K562 (cell line): ENCODE measurements around the gene ARHGEF40. TPM values are rescaled to one million over a fixed set of nuclear protein-coding genes. Genes with fewer than 3 reads are reported as not detected.

Experiments used
- ATAC-seq: fragments of 200-7000 bp; cut with Tn5 transposase; 3 replicates; pipeline ENCODE4 v1.9.1; 2020; ENCODE audit warnings: moderate library complexity
- BruUV-seq: library from RNA; stranded (reverse); fragments of 400-500 nt; replicated peaks from 2 replicates; lab custom pipeline; 2021; lab: Mats Ljungman, UMichigan
- CTCF ChIA-PET: fragments of 300-600 bp; formaldehyde crosslinking; extraction: SDS; loops from one replicate; lab custom pipeline; 2021; ENCODE audit warnings: low intra/inter-chr PET ratio; lab: Yijun Ruan, JAX
- POLR2A ChIA-PET: fragments of 300-600, 350-650 bp; sonication (Branson Sonifier 250); formaldehyde crosslinking; extraction: SDS; loops from one replicate; lab custom pipeline; 2021; ENCODE audit warnings: antibody characterized with exemption, inconsistent platforms; lab: Yijun Ruan, JAX
- DNase-seq, 4 experiments: peaks; one replicate each; pipeline versions ENCODE4 v3.0.0 to v3.0.0-alpha.2; 2011 to 2018; ENCODE audit warnings: low spot score in 3 of 4, mixed read lengths in 3 of 4; ENCODE audit errors: extremely low read depth in 1 of 4
- FAIRE-seq: peaks from 2 replicates; lab custom pipeline; 2011; peaks lifted over from hg19 to GRCh38; lab: Jason Lieb, UNC
- H2AFZ ChIP-seq: 2 replicates; pipeline ENCODE4 v1.6.0; 2011; ENCODE audit warnings: low read depth, low read length, control low read depth, inconsistent platforms
- H3K27ac ChIP-seq: fragments of 200-600 bp; 3 replicates; pipeline ENCODE4 v1.8.0; 2011; ENCODE audit warnings: low read depth, mild to moderate bottlenecking, control low read depth, inconsistent platforms, low read length, moderate library complexity, mixed read lengths; ENCODE audit errors: extremely low read depth
- H3K27me3 ChIP-seq, 2 experiments: fragments of 300-600 bp in 1 of 2; 2 replicates in 1 of 2; 3 replicates in 1 of 2; pipeline versions ENCODE4 v1.6.0 to v1.8.0; 2011; ENCODE audit warnings: inconsistent platforms in 2 of 2, low read length in 2 of 2, mild to moderate bottlenecking in 1 of 2, mixed read lengths in 1 of 2, moderate library complexity in 1 of 2; ENCODE audit not compliant: control insufficient read depth in 2 of 2, insufficient read depth in 2 of 2
- H3K36me3 ChIP-seq: fragments of 300-600 bp; 3 replicates; pipeline ENCODE4 v1.8.0; 2011; ENCODE audit warnings: mild to moderate bottlenecking, low read length, inconsistent platforms; ENCODE audit not compliant: control insufficient read depth, insufficient read depth
- H3K4me1 ChIP-seq, 2 experiments: fragments of 200-600 bp in 1 of 2; replicated peaks in 1 of 2; 2 replicates in 1 of 2; 3 replicates in 1 of 2; pipeline versions ENCODE4 v1.5.1 to v1.8.0; 2011; ENCODE audit warnings: inconsistent platforms in 2 of 2, low read length in 2 of 2, mild to moderate bottlenecking in 1 of 2, mixed read lengths in 1 of 2, moderate library complexity in 1 of 2; ENCODE audit not compliant: control insufficient read depth in 2 of 2, insufficient read depth in 2 of 2
- H3K4me2 ChIP-seq: 2 replicates; pipeline ENCODE4 v1.6.1; 2011; ENCODE audit warnings: low read length, control low read depth, inconsistent platforms, mixed read lengths; ENCODE audit not compliant: insufficient read depth
- H3K4me3 ChIP-seq: fragments of 200-600 bp; sonication (generic), shearing (Covaris generic); 2 replicates; pipeline ENCODE4 v1.5.1; 2016; ENCODE audit warnings: control low read depth, inconsistent platforms
- H3K79me2 ChIP-seq: fragments of 200-600 bp; 3 replicates; pipeline ENCODE4 v1.8.0; 2011; ENCODE audit warnings: low read length, inconsistent platforms; ENCODE audit not compliant: control insufficient read depth, insufficient read depth
- H3K9ac ChIP-seq, 2 experiments: 2 replicates each; pipeline versions ENCODE4 v1.6.0 to v1.6.1; 2011; ENCODE audit warnings: low read depth in 2 of 2, low read length in 2 of 2, control low read depth in 1 of 2, inconsistent platforms in 1 of 2, mild to moderate bottlenecking in 1 of 2, mixed read lengths in 1 of 2; ENCODE audit not compliant: insufficient read depth in 1 of 2
- H3K9me1 ChIP-seq: one replicate; pipeline ENCODE4 v1.6.0; 2011; ENCODE audit warnings: inconsistent platforms, mild to moderate bottlenecking, low read length, moderate library complexity; ENCODE audit not compliant: control insufficient read depth, insufficient read depth
- H3K9me3 ChIP-seq: replicated peaks from 2 replicates; pipeline ENCODE4 v1.5.1; 2011; ENCODE audit warnings: low read depth, low read length, inconsistent platforms; ENCODE audit not compliant: control insufficient read depth, insufficient read depth
- H4K20me1 ChIP-seq: replicated peaks from 2 replicates; pipeline ENCODE4 v1.6.1; 2011; ENCODE audit warnings: low read length, inconsistent platforms, mixed read lengths; ENCODE audit not compliant: control insufficient read depth, insufficient read depth
- MAFK ChIP-seq: IDR thresholded peaks from 2 replicates; pipeline ENCODE4 v1.6.1; 2011; ENCODE audit warnings: low read length, improper control_type of control experiment
- NFYB ChIP-seq: IDR thresholded peaks from 2 replicates; pipeline ENCODE4 v1.6.1; 2011; ENCODE audit warnings: mild to moderate bottlenecking, moderate library complexity; ENCODE audit not compliant: insufficient read length; ENCODE audit errors: extremely low read depth
- ZNF589 ChIP-seq: fragments of 200-800 bp; sonication (Bioruptor generic); IDR thresholded peaks from 2 replicates; pipeline ENCODE4 v1.6.1; 2016; ENCODE audit warnings: low read depth, missing genetic modification characterization, missing compliant biosample characterization
- WGBS: fragments of 100-300 bp; shearing (Covaris generic); methylation state at CpG from one replicate; pipeline ENCODE4 v1.1.6; 2016; ENCODE audit warnings: low coverage, mixed read lengths; ENCODE audit not compliant: insufficient coverage; ENCODE audit errors: missing lambda C conversion rate; 5-methylcytosine and 5-hydroxymethylcytosine counted together
- in situ Hi-C: fragments of 300-500 bp; cut with MboI; formaldehyde crosslinking; loops from 4 replicates; pipeline ENCODE4 v1.15.0; 2018; ENCODE audit warnings: inconsistent platforms, mixed read lengths
- intact Hi-C: fragments of 100-400 bp; cut with micrococcal nuclease; formaldehyde crosslinking; loops from 2 replicates; pipeline ENCODE4 v1.14.2; 2022
- polyA plus RNA-seq, 8 experiments: library from polyadenylated mRNA; depleted of rRNA in 4 of 8; stranded (reverse) in 5 of 8; unstranded in 3 of 8; fragments of >200 nt; fragmentation: Nextera tagmentation in 2 of 8; fragmentation: Illumina TruSeq in 1 of 8; extraction: Ambion mirVana in 2 of 8; extraction: Trizol in 1 of 8; gene quantifications; 2 replicates each; pipeline versions ENCODE4 v1.2.1 to v1.2.3, GENCODE V29; 2011 to 2014; ENCODE audit warnings: inconsistent platforms in 1 of 8, missing spikeins in 1 of 8
- total RNA-seq, 7 experiments: library from RNA; depleted of rRNA in 6 of 7; stranded (reverse); fragments of >200 nt in 6 of 7; fragmentation: Illumina TruSeq in 2 of 7; extraction: Trizol in 2 of 7; gene quantifications; 2 replicates each; pipeline versions ENCODE4 v1.2.1 to v1.2.3, GENCODE V29; 2011 to 2021; ENCODE audit warnings: low replicate concordance in 1 of 7

The ARHGEF40 gene
- total and polyA plus RNA-seq, 9 of the 15 experiments (the other 6 are each of a cell fraction or from before 2014, with no cell fraction given), result 0.42 to 6.3 (median 3.8) TPM

DNA sequence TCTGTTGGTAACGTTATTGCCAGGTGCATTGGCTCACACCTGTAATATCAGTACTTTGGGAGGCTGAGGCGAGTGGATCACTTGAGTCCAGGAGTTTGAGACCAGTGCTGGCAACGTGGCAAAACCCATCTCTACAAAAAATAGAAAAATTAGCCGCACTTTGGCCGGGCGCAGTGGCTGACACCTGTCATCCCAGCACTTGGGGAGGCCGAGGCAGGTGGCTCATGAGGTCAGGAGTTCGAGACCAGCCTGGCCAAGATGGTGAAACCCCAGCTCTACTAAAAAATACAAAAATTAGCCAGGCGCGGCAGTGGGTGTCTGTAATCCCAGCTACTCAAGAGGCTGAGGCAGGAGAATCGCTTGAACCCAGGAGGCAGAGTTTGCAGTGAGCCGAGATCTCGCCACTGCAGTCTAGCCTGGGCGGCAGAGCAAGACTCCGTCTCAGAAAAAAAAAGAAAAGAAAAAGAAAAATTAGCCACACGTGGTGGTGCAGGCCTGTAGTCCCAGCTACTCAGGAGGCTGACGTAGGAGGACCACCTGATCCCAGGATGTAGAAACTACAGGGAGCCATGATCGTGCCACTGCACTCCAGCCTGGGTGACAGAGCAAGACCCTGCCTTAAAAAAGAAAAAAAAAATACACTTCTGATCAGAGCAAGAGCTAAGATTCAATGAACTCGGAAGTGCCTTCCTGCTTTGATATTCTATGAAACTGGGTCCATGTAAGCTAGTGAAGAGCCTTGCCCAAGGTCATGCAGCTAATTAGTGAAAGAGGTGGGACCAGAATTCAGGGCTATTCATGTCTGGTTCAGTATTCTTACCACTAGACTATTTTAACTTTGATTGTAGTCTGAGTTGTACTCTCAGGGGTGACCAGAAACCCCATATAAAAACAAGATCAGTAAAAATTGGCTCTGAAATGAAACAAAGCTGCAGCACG lies 16.7 kb upstream of the ARHGEF40 start (continued):
- no peak for TF ChIP-seq MAFK

DNA sequence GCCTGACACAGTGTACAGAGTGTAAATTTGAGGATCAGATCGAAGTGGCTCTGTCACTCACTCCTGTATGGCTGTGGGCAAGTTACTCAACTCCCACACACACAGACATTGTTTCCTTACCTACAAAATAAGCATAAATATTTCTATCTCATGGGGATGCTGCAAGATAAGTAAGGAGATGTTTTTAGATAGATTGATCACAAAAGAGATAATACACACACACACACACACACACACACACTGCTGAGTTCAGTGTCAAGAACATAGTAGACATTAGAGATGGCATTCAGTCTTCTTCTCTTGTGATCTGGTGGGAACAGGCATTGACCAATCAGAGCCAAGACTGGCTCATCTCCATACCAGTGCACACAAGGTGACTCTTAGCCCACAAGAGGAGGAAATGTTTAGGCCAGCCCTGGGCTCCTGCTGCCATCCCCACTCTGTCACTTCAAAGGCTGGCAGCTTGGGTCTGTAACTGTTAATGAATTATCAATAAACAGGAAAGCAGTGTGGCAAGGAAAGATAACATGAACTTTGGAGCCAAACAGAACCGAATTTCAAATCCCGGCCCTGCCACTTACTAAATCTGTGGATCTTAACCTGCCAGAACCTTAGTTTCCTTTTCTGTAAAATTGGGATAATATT lies 15.9 kb upstream of the ARHGEF40 start:
- H3K27me3 ChIP-seq, result no peaks in the 10 kb centered on the region
- no peak; the same call in 2 of the 3 replicates for ATAC-seq
- H3K79me2 ChIP-seq, result no peaks in the 10 kb centered on the region
- in situ Hi-C loops, result no loop called here
- no peak overlapping the region for H3K4me3 ChIP-seq
- intact Hi-C loops, result no loop called here
- H2AFZ ChIP-seq, result no peak overlapping the region
- H3K9ac ChIP-seq, result no peak overlapping the region
- CTCF ChIA-PET, result no interaction called here
- DNase-seq, result no peak
- H3K36me3 ChIP-seq, result no peaks in the 10 kb centered on the region
- H3K27ac ChIP-seq, result no peak overlapping the region
- POLR2A ChIA-PET, result no interaction called here
- no TSS peak for BruUV-seq
- H4K20me1 ChIP-seq, result no peaks in the 10 kb centered on the region
- no peak for FAIRE-seq
- H3K9me1 ChIP-seq, result no peaks in the 10 kb centered on the region
- TF ChIP-seq ZNF589 (CRISPR knock-in tag) (no peak), NFYB (peak; percentile 40)
- no peak overlapping the region for H3K4me2 ChIP-seq
- no peaks in the 10 kb centered on the region; a peak in 1 of 5 replicates for H3K4me1 ChIP-seq
- 32% methylated on average over 3 of the region's 3 CpGs for WGBS
- H3K9me3 ChIP-seq, result no peaks in the 10 kb centered on the region
